Ramos (cell line): ENCODE results near the gene PFDN1.

Experiments
- in situ Hi-C: fragments of 300-500 bp; cut with MboI; formaldehyde crosslinking; loops from one replicate; pipeline ENCODE4 v1.14.3; 2022; ENCODE audit warnings: low sequenced_read_pairs; ENCODE audit not compliant: unreplicated experiment

Gene PFDN1

GRCh38 chr5:140242890-140243585 is 59.9 kb downstream of the PFDN1 start:
- in situ Hi-C loops, result loop anchor here (5.0 kb wide), 1 partner anchor 114 kb away; no protein-coding TSS in a partner anchor

GRCh38 chr5:140242099-140242498 is 60.8 kb downstream of the PFDN1 start:
- in situ Hi-C loops, result loop anchor here (5.0 kb wide), 1 partner anchor 115 kb away; no protein-coding TSS in a partner anchor

DNA sequence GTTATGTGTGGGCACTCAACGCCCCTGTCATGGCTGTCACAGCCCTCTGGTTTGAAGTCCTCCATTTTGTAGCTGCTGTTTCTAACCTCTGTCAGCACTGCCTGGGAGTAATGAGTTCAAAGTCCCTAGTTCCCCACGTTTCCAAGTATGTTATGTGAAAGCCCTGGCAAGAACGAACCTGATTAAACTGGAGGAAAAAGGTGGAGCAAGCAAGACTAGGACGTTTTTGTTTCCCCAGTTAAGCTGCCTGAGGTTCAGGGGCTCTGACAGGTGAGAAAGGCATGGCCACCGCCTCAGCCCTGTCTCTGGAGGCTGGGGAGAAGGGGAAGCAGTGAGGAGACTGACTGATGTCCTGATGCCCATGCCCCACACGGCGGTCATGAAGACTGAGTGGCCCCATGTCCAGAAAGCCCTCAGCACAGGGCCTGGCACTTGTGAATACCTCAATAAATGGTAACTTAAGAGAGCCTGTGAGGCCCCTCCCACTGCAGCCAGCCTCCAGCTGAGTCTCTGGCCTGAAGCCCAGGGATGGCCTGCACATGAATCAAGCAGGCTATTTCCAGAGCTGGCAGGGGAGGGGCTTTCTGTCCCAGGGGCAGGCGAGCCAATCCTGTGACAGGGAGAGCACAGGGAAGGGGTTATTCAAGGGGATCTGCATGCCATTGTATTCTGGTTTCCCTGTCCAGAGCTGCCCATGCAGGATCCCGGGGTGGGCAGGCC is 61.8 kb downstream of the PFDN1 start:
- in situ Hi-C loops, result loop anchor here (5.0 kb wide), 1 partner anchor 116 kb away; no protein-coding TSS in a partner anchor

- in situ Hi-C loops, result loop anchor here (5.0 to 10.0 kb wide), 2 partner anchors 117 to 475 kb away; no protein-coding TSS in a partner anchor
Measured at GRCh38 chr5:140239939-140240700, 62.8 kb downstream of the PFDN1 start.

- in situ Hi-C loops, result loop anchor here (10.0 kb wide), 1 partner anchor 475 kb away; no protein-coding TSS in a partner anchor
Measured at GRCh38 chr5:140239461-140239860, 63.4 kb downstream of the PFDN1 start.

DNA sequence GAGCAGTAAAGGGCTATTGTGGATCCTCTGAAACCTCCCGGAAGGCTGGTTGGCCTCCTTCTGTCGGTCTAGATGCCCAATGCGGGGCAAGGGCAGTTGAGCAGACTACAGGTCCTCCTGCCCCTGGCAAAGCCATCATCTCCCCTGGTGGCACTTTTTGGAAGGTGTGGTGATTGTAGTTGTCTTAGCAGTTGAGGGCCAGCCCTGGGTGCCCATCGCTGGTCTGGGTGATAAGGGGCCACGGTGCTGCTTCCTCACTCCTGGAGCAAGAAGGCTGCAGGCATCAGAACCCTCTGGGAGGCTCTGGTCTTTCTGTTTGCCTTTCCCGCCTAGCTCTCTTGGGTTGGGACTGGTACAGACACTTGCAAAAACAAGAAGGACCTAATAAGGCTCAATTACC is 64.1 kb downstream of the PFDN1 start:
- in situ Hi-C loops, result loop anchor here (10.0 kb wide), 1 partner anchor 476 kb away; no protein-coding TSS in a partner anchor

- in situ Hi-C loops, result loop anchor here (10.0 kb wide), 1 partner anchor 478 kb away; no protein-coding TSS in a partner anchor
Measured at GRCh38 chr5:140236891-140237598, 65.9 kb downstream of the PFDN1 start.

DNA sequence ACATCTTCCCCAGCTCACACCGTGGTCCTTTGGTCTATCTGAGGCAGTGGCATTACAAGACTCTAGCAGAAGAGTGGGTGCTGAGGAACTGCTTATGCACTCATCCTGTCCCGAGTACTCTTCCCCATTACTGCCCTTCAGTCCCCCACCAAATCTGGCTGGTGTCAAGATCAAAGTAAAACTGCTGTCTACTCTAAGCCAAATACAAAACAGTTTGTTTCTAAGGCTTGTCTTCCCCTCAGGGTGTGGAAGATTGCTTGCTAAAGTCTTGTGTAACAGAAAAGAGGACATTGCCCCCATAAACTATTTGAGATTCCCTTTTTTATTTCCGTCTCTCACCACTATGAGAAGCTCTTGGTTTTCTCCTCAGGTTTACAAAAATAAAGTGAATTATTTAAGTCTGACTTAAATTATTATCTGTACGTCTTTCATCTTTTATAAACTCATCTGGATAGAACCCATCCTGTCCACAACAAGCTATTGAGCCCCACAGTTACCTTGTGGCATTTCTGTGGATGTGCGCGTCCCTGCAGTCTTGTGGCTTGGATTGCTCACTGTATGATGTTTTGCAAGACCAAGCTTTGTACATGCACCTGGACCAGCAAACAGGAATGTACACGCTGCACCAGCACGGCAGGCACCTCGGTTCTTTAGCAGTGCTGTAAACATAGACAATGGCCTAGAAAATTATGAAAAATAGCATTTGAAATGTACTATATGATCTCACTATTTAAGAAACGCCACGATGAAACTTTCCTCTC is 66.9 kb downstream of the PFDN1 start:
- in situ Hi-C loops, result loop anchor here (10.0 kb wide), 1 partner anchor 479 kb away; no protein-coding TSS in a partner anchor

- in situ Hi-C loops, result loop anchor here (10.0 kb wide), 1 partner anchor 480 kb away; no protein-coding TSS in a partner anchor
Measured at GRCh38 chr5:140234377-140234989, 68.4 kb downstream of the PFDN1 start.

DNA sequence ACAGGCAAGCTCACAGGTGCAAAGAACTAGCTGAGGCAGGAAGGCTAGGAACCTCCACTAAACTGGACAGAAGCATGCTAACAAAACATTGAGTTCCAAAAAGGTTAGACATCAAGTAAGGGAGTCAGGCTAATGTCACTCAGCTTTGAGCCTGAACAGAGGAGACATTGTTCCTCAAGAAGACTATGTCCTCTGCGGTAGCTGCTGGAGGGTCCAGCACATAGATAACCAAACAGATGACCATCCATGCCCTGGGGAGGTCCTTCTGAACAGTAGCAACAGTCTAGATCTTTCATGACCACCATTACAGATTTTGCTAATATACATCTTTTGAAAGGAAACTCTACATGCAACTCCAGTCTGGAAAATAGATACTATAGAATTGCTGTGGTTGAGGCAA is 70.2 kb downstream of the PFDN1 start:
- in situ Hi-C loops, result loop anchor here (10.0 kb wide), 1 partner anchor 482 kb away; no protein-coding TSS in a partner anchor

DNA sequence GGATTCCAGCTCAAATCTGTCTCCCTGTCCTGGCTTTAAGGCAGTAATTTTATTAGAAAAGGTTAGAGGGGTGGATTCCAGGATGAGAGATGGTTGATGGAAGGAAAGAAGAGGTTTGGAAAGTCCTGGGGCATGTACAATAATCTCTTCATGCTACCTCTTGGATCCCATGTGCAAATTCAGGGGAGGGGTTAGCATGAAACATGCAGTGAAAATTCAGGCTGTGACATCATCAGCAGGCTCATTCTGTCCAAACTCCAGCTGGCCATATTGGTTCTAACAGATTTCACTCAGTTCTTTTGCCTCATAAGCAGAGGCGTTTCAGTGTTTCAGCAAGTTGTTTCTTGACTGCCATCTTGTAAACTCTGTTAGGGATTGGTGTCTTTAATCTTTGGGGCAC is 72.5 kb downstream of the PFDN1 start:
- in situ Hi-C loops, result loop anchor here (10.0 kb wide), 1 partner anchor 484 kb away; no protein-coding TSS in a partner anchor

- in situ Hi-C loops, result no loop called here
Measured at GRCh38 chr5:140228364-140228837, 74.5 kb downstream of the PFDN1 start.

- in situ Hi-C loops, result no loop called here
Measured at GRCh38 chr5:140227046-140227445, 75.9 kb downstream of the PFDN1 start.

GRCh38 chr5:140225396-140225795 is 77.5 kb downstream of the PFDN1 start:
- in situ Hi-C loops, result no loop called here

- in situ Hi-C loops, result no loop called here
Measured at GRCh38 chr5:140224658-140225057, 78.2 kb downstream of the PFDN1 start.

DNA sequence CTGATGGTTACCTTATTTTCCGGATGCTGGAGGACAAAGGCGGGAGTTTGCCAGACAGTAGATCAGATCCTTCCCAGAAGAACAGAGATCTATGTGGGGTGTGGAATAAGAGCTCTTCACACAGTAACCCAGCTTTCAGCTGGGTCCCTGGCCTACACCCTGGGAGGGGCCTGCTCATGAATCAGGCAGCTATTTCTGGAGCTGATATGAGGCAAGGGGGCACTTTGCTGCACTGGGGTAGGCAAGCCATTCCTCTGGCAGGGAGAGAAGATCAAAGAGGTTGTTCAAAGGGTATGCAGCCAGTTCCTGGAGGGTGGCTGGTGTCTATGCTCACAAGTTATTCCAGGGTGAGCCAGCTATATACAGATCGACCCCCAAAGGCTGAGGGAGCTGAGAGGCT is 79.3 kb downstream of the PFDN1 start:
- in situ Hi-C loops, result no loop called here

DNA sequence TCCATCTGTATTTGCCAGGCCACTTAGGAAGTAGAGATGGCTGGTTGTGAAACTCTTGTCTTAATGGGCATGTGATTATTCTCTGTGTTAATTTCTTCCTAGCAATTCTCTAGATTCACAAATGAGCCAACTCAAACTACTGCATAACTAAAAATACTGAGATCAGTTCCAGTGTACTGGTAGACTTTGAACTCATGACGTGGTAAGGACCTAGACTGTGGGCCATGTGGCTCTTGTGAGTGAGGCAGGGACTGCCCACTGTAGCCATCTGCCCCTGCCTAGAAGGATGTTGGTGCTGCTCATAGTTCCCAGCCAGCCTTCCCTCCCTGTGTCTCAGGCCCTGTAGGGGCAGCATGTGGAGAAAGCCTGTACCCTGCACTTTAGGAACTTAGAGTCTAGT is 80.5 kb downstream of the PFDN1 start:
- in situ Hi-C loops, result no loop called here

- in situ Hi-C loops, result no loop called here
Measured at GRCh38 chr5:140221697-140222223, 81.1 kb downstream of the PFDN1 start.
